Activated naive CD8-positive, alpha-beta T cell (primary cell): ENCODE data around the gene ASCC2.

ENCODE experiments used
- H3K27ac Mint-ChIP-seq: one replicate; pipeline ENCODE4 v1.8.0; 2021; ENCODE audit warnings: mixed read lengths
- H3K27me3 Mint-ChIP-seq: one replicate; pipeline ENCODE4 v1.8.0; 2021; ENCODE audit warnings: mixed read lengths
- H3K36me3 Mint-ChIP-seq: one replicate; pipeline ENCODE4 v1.8.0; 2021; ENCODE audit warnings: mixed read lengths
- H3K4me1 Mint-ChIP-seq: one replicate; pipeline ENCODE4 v1.8.0; 2021; ENCODE audit warnings: low read depth, mixed read lengths
- H3K4me3 Mint-ChIP-seq: one replicate; pipeline ENCODE4 v1.8.0; 2021; ENCODE audit warnings: mild to moderate bottlenecking, mixed read lengths
- H3K9me3 Mint-ChIP-seq: one replicate; pipeline ENCODE4 v1.8.0; 2021; ENCODE audit warnings: low read depth, mixed read lengths

The ASCC2 gene, protein sequence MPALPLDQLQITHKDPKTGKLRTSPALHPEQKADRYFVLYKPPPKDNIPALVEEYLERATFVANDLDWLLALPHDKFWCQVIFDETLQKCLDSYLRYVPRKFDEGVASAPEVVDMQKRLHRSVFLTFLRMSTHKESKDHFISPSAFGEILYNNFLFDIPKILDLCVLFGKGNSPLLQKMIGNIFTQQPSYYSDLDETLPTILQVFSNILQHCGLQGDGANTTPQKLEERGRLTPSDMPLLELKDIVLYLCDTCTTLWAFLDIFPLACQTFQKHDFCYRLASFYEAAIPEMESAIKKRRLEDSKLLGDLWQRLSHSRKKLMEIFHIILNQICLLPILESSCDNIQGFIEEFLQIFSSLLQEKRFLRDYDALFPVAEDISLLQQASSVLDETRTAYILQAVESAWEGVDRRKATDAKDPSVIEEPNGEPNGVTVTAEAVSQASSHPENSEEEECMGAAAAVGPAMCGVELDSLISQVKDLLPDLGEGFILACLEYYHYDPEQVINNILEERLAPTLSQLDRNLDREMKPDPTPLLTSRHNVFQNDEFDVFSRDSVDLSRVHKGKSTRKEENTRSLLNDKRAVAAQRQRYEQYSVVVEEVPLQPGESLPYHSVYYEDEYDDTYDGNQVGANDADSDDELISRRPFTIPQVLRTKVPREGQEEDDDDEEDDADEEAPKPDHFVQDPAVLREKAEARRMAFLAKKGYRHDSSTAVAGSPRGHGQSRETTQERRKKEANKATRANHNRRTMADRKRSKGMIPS

DNA sequence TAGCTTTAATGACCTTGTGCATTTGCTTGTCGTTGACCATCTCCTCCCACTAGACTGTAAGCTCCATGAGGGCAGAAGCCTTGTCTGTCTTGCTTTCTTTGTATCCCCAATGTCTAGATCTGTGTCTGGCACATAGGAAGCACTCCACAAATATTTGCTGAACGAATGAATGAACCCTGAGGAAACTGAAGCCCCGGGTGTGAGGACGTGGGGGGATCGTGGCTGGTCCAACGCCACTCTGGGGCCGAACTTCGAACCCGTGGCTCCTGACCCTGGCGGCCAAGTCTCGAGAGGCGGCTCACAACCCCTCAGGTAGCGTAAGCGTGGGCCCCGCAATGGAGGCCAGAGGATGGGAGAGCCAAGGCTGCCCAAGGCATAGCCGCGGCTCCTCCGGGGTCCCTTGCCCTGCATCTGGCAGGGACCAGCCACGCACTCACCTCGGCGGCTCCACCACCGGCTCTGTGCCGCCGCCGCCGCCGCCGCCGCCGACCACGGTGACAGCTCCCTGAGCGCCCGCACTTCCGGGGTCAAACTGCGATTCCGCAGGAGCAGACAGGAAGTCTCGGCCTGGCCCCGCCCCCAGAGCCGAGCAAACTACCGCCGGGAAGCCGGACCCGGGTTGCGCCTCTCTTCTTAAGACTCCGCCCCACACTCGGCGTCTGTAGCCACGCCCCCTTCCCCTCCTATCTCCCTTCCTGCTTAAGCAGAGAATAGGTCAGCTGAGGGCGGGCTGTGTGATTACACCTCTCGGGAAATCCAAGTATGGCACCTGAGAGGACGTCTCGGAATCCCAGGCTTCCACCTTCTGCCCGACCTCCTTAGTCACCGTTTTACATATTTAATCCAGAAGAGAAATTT lies at the start of gene ASCC2:
Gene ASCC2, minus strand, starts transcription at position 534 of the 858 bp plus-strand sequence. CDS start 5,949 bp downstream, outside the sequence.
- H3K27ac Mint-ChIP-seq, result peak within 1 kb of the TSS; percentile 99
- H3K36me3 Mint-ChIP-seq, result peaks cover 8% of the 10 kb centered on the region
- H3K9me3 Mint-ChIP-seq, result no peaks in the 10 kb centered on the region
- no peaks in the 10 kb centered on the region for H3K27me3 Mint-ChIP-seq
- peak within 1 kb of the TSS; percentile 99 for H3K4me3 Mint-ChIP-seq
- H3K4me1 Mint-ChIP-seq, result peaks cover 43% of the 10 kb centered on the region

DNA sequence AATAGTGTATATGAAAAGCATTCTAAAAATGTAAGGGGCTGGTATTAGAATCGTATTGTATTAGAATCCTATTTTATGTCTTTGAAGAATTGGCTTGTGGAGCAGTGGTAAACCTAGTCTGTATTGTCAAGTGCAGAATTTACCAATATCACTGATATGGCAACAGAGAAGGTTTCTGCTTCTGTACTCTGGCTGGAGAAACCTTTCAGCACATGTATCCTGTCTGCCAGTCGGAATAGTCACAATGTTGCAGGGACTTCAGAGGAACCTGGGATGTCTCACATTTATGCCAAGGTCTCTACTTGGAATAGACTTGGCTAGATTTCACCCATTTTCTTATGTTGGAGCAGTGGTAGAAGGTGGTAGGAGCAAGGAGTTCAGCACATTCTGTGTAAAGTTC lies 49.3 kb upstream of the ASCC2 start:
- H3K9me3 Mint-ChIP-seq, result no peaks in the 10 kb centered on the region
- H3K4me3 Mint-ChIP-seq, result no peak overlapping the region
- peaks cover 31% of the 10 kb centered on the region for H3K4me1 Mint-ChIP-seq
- H3K36me3 Mint-ChIP-seq, result no peaks in the 10 kb centered on the region
- H3K27me3 Mint-ChIP-seq, result no peaks in the 10 kb centered on the region
- no peak overlapping the region for H3K27ac Mint-ChIP-seq

DNA sequence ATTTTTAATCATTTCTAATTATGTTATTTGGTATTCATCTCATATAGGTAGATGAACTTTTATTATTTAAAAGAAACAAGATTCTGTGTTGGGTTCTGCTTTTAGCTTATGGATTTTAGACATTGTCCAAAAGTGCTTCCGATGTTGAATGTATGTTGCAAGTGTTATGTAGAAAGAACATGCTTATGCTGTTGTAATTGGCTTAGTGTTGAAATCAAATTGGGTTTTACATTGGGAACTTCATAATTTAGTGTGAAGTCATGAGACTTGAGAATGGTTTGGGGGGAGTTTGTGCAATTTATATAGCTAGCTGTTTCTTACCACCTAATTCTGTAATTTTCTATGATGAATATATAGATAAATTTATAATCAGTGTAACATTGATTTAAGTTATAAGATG lies 48.5 kb upstream of the ASCC2 start:
- Mint-ChIP-seq H3K4me1 (peaks cover 24% of the 10 kb centered on the region), H3K36me3 (no peaks in the 10 kb centered on the region), H3K9me3 (no peaks in the 10 kb centered on the region), H3K27me3 (no peaks in the 10 kb centered on the region), H3K4me3 (no peak overlapping the region), H3K27ac (no peak overlapping the region)

DNA sequence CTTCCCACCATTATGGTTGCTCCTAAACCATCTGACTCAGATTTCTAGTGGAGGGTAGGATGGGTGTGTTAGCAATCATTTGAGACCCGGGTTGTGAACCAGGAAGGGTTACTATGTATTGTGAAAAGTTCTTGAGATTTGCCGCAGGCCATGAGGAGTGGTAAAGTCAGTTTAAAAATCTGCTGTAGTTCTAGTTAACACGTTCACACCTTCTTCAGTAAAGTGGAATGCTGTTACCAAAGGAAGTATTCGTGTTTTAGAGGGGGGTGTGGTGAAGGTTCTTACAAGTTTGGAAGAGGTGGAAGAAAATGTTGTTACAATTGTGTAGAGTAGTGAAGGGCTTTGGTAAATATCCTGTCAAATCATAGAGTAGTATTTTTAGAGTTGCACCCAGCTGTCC lies 47.5 kb upstream of the ASCC2 start:
- Mint-ChIP-seq H3K27me3 (no peaks in the 10 kb centered on the region), H3K4me3 (no peak overlapping the region), H3K9me3 (no peaks in the 10 kb centered on the region), H3K27ac (no peak overlapping the region), H3K36me3 (no peaks in the 10 kb centered on the region), H3K4me1 (peaks cover 19% of the 10 kb centered on the region)

DNA sequence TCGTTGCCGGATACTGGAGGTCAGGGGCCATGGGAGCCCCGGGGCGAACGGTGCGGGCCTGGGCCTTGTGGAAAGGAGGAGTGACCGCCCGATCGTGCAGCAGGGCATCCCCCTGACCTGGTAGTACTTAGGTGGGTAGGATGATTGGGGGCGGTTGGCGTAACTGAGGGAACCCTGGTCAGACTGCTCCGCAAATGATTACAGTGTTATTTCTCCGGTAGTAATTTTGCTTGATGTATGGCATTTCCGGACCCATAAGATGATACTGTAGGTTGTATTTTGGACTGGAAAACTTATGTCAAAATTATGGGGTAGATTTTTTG lies 45.7 kb upstream of the ASCC2 start:
- H3K4me3 Mint-ChIP-seq, result peak overlapping the region; percentile 93
- H3K9me3 Mint-ChIP-seq, result no peaks in the 10 kb centered on the region
- H3K4me1 Mint-ChIP-seq, result peaks cover 13% of the 10 kb centered on the region
- peaks cover 2% of the 10 kb centered on the region for H3K27me3 Mint-ChIP-seq
- H3K27ac Mint-ChIP-seq, result peak overlapping the region; percentile 76
- H3K36me3 Mint-ChIP-seq, result no peaks in the 10 kb centered on the region

DNA sequence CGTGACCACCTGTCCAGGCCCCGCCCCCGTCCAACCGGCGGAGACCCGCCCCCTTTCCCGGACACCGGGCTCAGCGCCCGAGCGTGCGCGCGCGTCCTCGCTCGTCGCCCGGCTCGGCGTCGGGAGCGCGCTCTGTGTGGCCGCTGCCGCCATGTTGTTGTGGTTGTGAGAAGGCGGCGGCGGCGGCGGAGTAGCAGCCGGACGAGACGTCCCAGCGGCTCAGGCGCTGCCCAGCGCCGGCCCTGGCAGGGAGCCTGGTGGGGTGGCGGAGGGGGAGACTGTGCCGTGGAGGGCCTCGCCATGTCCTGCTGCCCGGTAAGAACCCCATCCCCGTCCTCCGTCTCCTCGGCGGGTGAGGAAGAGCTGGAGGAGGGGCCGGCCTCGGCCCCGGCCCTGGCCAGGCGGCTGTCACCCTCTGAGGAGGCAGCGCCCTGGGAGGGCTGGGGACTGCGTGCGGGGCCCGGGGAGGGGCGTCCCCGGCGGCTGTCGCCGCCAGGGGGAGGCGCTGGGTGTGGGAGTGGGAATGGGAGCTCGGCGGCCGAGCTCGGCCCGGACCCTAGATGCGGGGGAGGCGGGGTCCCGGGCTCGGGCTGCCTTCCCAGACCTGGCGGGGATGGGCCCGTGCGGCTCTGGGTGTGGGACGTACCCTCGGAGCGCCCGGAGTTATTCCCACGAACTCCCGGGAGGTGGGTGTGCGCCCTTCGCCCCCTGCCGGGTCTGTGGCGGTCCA lies 45.1 kb upstream of the ASCC2 start, which contains the start of gene MTMR3:
Gene MTMR3, plus strand, starts transcription at position 130 of the 730 bp plus-strand sequence. CDS start 87,886 bp downstream, outside the sequence.
- Mint-ChIP-seq H3K36me3 (no peaks in the 10 kb centered on the region), H3K27ac (peak within 1 kb of the TSS; percentile 76), H3K9me3 (no peaks in the 10 kb centered on the region), H3K4me1 (peaks cover 10% of the 10 kb centered on the region), H3K27me3 (peaks cover 2% of the 10 kb centered on the region), H3K4me3 (peak within 1 kb of the TSS; percentile 93)

DNA sequence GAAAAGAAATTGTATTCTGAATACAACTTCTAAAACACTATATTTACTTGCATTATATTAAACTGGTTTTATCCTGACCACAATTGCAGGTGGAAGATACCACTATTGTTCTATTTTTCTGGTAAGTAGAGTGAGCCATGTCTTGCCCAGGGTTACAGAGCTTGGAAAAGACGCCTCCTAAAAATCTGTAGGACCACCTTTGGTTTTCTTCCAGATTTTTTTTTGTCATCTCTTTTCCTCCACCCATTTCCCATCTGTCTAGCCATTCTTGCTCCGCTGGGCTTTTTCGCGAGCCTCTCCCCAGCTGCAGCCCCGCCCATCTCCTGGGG lies 44.6 kb upstream of the ASCC2 start:
- Mint-ChIP-seq H3K27ac (no peak overlapping the region), H3K4me3 (peak overlapping the region; percentile 93), H3K36me3 (no peaks in the 10 kb centered on the region), H3K27me3 (peaks cover 2% of the 10 kb centered on the region), H3K9me3 (no peaks in the 10 kb centered on the region), H3K4me1 (peaks cover 9% of the 10 kb centered on the region)

DNA sequence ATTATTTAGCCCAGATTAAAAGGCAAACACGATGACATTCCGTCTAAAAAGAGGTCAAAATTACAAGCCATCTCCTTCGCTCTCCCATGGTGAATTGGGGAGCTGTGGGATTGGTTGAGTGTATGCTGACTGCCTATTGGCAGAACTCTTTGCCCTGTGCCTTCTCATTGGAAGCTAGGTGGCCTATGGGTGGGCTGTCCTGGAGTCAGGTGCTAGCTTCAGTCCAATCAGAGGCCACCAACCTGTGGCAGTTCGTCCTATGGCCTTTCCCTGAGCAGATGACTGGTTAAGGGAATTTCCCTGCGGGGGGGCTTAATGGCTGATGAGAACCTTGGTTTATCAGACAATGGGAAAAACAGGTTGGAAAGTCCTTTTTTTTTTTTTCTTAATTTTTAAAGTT lies 41.7 kb upstream of the ASCC2 start:
- H3K4me3 Mint-ChIP-seq, result no peak overlapping the region

DNA sequence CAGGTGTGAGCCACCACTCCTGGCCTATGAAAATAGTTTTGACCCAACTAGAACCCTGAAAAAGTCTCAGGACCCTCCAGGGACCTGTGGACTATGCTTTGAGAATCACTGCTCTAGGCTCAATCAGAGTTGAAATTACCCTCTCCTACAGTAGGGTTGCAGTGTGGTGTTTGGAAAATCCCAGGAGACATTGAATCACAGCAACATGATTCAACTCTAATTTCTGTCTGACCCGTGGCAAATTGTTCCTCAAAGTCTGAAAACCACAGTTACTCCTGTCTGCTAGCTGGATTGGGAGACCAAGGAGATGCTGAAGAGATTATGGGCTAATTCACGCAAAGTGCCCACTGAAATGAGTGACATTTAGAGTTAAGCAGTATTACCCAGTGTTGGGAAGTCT lies 39.5 kb upstream of the ASCC2 start:
- Mint-ChIP-seq H3K9me3 (no peaks in the 10 kb centered on the region), H3K36me3 (no peaks in the 10 kb centered on the region), H3K27me3 (peaks cover 2% of the 10 kb centered on the region), H3K27ac (no peak overlapping the region), H3K4me1 (no peaks in the 10 kb centered on the region), H3K4me3 (no peak overlapping the region)

More for the DNA sequence above, 41.7 kb upstream of the ASCC2 start:
- Mint-ChIP-seq H3K4me1 (peaks cover 9% of the 10 kb centered on the region), H3K27ac (no peak overlapping the region), H3K9me3 (no peaks in the 10 kb centered on the region), H3K27me3 (peaks cover 2% of the 10 kb centered on the region), H3K36me3 (no peaks in the 10 kb centered on the region)

DNA sequence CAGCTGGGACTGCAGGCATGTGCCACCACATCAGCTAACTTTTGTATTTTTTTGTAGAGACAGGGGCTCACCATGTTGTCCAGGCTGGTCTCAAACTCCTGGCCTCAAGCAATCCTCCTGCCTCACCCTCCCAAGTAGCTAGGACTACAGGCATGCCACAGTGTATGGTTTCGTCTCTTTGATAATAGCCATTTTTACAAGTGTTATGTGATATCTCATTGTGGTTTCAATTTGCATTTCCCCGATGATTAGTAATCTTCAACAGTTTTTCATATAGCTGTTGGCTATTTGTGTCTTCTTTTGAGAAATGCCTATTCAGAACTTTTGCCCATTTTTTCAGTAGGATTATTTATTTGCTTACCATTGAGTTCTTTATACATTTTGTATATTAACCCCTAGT lies 35.9 kb upstream of the ASCC2 start:
- Mint-ChIP-seq H3K27me3 (no peaks in the 10 kb centered on the region), H3K36me3 (no peaks in the 10 kb centered on the region), H3K4me3 (no peak overlapping the region), H3K4me1 (peaks cover 8% of the 10 kb centered on the region), H3K27ac (no peak overlapping the region), H3K9me3 (no peaks in the 10 kb centered on the region)

DNA sequence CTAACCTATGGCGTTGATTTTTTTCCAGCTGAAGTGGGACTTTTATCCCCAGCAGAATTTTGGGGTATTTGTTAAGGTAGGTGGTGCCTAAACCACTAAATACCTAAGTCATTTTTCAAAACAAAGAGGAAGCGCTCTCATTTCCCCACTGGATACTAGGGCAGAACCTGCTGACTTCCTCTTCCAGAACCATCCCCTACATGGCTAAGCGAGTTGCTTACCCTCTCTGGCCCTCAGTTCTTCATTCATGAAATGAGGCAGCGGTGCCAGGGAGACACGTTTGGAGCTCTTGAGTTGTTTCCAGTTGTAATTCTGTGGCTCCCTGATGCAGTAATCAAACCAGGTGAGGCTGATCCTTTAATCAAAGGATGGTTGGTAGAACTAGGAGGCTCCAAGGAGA lies 34.9 kb upstream of the ASCC2 start:
- no peak overlapping the region for H3K27ac Mint-ChIP-seq
- peaks cover 1% of the 10 kb centered on the region for H3K27me3 Mint-ChIP-seq
- no peaks in the 10 kb centered on the region for H3K9me3 Mint-ChIP-seq
- no peaks in the 10 kb centered on the region for H3K36me3 Mint-ChIP-seq
- H3K4me1 Mint-ChIP-seq, result peaks cover 8% of the 10 kb centered on the region
- H3K4me3 Mint-ChIP-seq, result no peak overlapping the region

DNA sequence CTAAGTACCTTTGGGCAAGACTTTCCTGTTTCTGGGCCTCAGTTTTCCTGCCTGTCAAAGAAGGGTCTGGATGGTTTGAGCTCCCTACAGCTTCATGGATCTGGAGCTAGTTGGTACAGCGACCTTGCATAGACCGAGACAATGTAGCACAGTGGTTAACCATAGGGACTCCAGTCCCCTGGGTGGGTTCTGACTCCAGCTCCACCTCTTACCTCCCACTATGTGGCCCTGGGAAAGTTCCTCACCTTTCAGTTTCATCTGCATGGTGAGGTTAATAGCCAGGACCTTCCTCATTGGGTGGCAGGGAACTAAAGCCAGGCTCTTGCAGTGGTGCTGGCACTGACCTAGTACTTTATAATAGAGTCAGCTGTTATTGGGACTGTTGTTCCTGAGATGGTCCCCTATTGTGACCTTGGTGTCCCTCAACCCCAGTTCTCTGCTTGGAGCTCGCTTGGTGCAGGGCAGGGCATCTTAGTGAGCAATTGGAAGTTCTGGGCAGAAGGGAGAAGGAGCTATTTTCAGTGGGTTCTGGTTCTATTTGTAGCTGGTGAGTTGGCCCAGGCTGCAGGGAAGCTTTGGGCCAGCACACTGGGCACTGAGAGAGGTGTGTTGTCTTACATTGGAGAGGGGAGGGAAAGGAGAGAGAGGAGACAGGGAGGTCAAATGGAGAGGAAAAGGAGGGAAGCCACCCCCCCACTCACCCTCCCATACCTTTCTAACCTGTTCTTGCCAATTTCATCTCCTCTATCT lies 34.2 kb upstream of the ASCC2 start:
- Mint-ChIP-seq H3K4me1 (peaks cover 8% of the 10 kb centered on the region), H3K27me3 (peaks cover 1% of the 10 kb centered on the region), H3K36me3 (no peaks in the 10 kb centered on the region), H3K9me3 (no peaks in the 10 kb centered on the region), H3K4me3 (no peak overlapping the region), H3K27ac (no peak overlapping the region)

DNA sequence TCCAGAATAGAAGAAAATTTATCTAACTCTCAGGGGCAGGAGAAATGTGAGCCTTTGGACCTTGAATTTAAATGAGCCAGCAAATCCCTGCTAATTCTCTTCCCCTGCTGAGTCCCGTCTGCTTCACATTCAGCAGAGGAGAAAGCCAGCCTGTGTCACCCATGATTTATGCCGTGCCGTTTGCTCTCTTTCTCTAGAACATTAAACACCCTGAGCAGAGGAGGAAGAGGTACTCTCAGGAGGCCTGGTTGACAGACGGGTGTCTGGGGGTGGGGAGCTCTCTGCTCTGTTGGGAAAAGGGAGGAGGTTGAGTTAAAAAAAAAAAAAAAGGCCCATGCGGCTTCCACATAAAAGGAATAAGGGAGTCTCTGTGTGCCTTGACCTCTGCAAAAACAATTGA lies 33.6 kb upstream of the ASCC2 start:
- no peaks in the 10 kb centered on the region for H3K9me3 Mint-ChIP-seq
- no peak overlapping the region for H3K27ac Mint-ChIP-seq
- H3K27me3 Mint-ChIP-seq, result peaks cover 1% of the 10 kb centered on the region
- H3K4me1 Mint-ChIP-seq, result peaks cover 8% of the 10 kb centered on the region
- no peak overlapping the region for H3K4me3 Mint-ChIP-seq
- no peaks in the 10 kb centered on the region for H3K36me3 Mint-ChIP-seq

DNA sequence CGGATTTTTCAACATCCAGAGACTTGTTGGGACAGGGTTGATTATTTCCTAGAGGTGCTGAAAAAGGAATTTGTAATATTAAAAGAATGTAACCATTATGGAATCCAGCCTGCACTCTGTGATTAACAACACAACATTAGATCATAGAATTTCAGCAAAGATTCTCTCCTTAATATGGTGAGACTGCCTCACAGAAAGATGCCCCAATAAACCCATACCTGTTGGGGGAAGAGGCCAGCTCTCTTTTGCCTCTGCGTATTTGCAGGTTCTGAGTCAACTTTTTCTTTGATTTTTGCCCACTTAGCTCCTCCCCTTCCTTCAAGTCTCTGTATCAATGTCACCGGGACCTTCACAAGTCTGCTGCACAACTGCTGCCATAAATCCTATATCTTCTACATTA lies 32.5 kb upstream of the ASCC2 start:
- Mint-ChIP-seq H3K27me3 (peaks cover 1% of the 10 kb centered on the region), H3K36me3 (no peaks in the 10 kb centered on the region), H3K27ac (no peak overlapping the region), H3K4me3 (no peak overlapping the region), H3K9me3 (no peaks in the 10 kb centered on the region), H3K4me1 (peaks cover 8% of the 10 kb centered on the region)
